Measurements from ENCODE around the gene BRSK2. TPM values are rescaled to one million over a fixed set of nuclear protein-coding genes. Genes with fewer than 3 reads are reported as not detected.
"Not testable (repeated sequence)": the region's sequence is repeated elsewhere in the genome, so short reads cannot be mapped to it uniquely, and the experiment has no call there.

Gene BRSK2
- total RNA-seq, 4 donors from 2014 or later: 1.4 to 8.6 (median 2.0) TPM

GRCh38 chr11:1425439-1425838, 35.7 kb downstream of the BRSK2 start:
- WGBS, 2 donors (ENCODE audit: low coverage in 1 of 2): no CpG with 5 or more reads among the region's 17 CpGs
- no peak overlapping the region for H3K4me3 ChIP-seq
- H3K9me3 ChIP-seq: peaks cover 0 to 4% (median 0%) of the 10 kb centered on the region in 3 donors
- peaks cover 57% of the 10 kb centered on the region for H3K27me3 ChIP-seq
- no peaks in the 10 kb centered on the region for H3K4me1 ChIP-seq
- ATAC-seq: no peak
- TF ChIP-seq CTCF (IDR thresholded peaks at IDR 0.05) (no peak), POLR2A (IDR thresholded peaks at IDR 0.05) (no peak), POLR2AphosphoS5 (IDR thresholded peaks at IDR 0.05) (no peak), EP300 (IDR thresholded peaks at IDR 0.05) (no peak)
- no peaks in the 10 kb centered on the region for H3K36me3 ChIP-seq
- H3K27ac ChIP-seq: no peak overlapping the region

GRCh38 chr11:1428762-1429316, 39.1 kb downstream of the BRSK2 start:
- WGBS, 2 donors (ENCODE audit: low coverage in 1 of 2): 93 to 94% methylated on average over 13 to 17 of the region's 22 CpGs

GRCh38 chr11:1433568-1433967, 43.8 kb downstream of the BRSK2 start:
- TF ChIP-seq CTCF (IDR thresholded peaks at IDR 0.05) (no peak), EP300 (IDR thresholded peaks at IDR 0.05) (no peak), POLR2AphosphoS5 (IDR thresholded peaks at IDR 0.05) (no peak), POLR2A (IDR thresholded peaks at IDR 0.05) (no peak)
- ATAC-seq: no peak
- Histone ChIP-seq H3K36me3 (no peaks in the 10 kb centered on the region), H3K4me1 (peaks cover 0 to 15% (median 0%) of the 10 kb centered on the region in 3 donors), H3K27me3 (peaks cover 56% of the 10 kb centered on the region), H3K4me3 (no peak overlapping the region), H3K9me3 (no peaks in the 10 kb centered on the region), H3K27ac (no peak overlapping the region)
- no CpG with 5 or more reads among the region's 15 CpGs for whole genome bisulfite sequencing, 2 donors (ENCODE audit: low coverage in 1 of 2)

More at GRCh38 chr11:1428762-1429316, 39.1 kb downstream of the BRSK2 start:
- ATAC-seq: no peak
- TF ChIP-seq CTCF (IDR thresholded peaks at IDR 0.05): no peak
- no peak for TF ChIP-seq POLR2A (IDR thresholded peaks at IDR 0.05)
- TF ChIP-seq EP300 (IDR thresholded peaks at IDR 0.05): no peak
- TF ChIP-seq POLR2AphosphoS5 (IDR thresholded peaks at IDR 0.05): no peak
- Histone ChIP-seq H3K27ac (no peak overlapping the region), H3K27me3 (peaks cover 50% of the 10 kb centered on the region), H3K4me3 (no peak overlapping the region), H3K36me3 (no peaks in the 10 kb centered on the region), H3K4me1 (no peaks in the 10 kb centered on the region), H3K9me3 (no peaks in the 10 kb centered on the region)

- 54 to 77% methylated on average over 5 to 11 of the region's 29 CpGs for WGBS, 2 donors (ENCODE audit: low coverage in 1 of 2)
- TF ChIP-seq POLR2A (IDR thresholded peaks at IDR 0.05): no peak
- no peak for TF ChIP-seq EP300 (IDR thresholded peaks at IDR 0.05)
- TF ChIP-seq CTCF (IDR thresholded peaks at IDR 0.05): no peak
- TF ChIP-seq POLR2AphosphoS5 (IDR thresholded peaks at IDR 0.05): no peak
- peaks cover 0 to 15% (median 0%) of the 10 kb centered on the region in 3 donors for H3K4me1 ChIP-seq
- no peaks in the 10 kb centered on the region for H3K9me3 ChIP-seq
- H3K36me3 ChIP-seq: no peaks in the 10 kb centered on the region
- no peak for ATAC-seq
- H3K27ac ChIP-seq: no peak overlapping the region
- peaks cover 61% of the 10 kb centered on the region for H3K27me3 ChIP-seq
- H3K4me3 ChIP-seq: no peak overlapping the region
These were observed 44.4 kb downstream of the BRSK2 start for GRCh38 chr11:1433977-1434640.

- not testable (repeated sequence) for H3K27ac ChIP-seq
These were observed 45.7 kb downstream of the BRSK2 start for GRCh38 chr11:1435479-1435819.

More at GRCh38 chr11:1435479-1435819, 45.7 kb downstream of the BRSK2 start:
- not testable (repeated sequence) for H3K4me3 ChIP-seq, H3K9me3 ChIP-seq, H3K36me3 ChIP-seq, ATAC-seq
- Histone ChIP-seq H3K4me1 (peaks cover 0 to 15% (median 0%) of the 10 kb centered on the region in 3 donors), H3K27me3 (peaks cover 75% of the 10 kb centered on the region)
- WGBS, 2 donors (ENCODE audit: low coverage in 1 of 2): 40% methylated on average over 1 of the region's 20 CpGs; no CpG with 5 or more reads in 1 of the 2 donors

Data from gastroesophageal sphincter (tissue), 4 donors.